K562 (cell line): ENCODE results near the gene CSMD2. TPM values are rescaled to one million over a fixed set of nuclear protein-coding genes. Genes with fewer than 3 reads are reported as not detected.

Source experiments
- BRF1 ChIP-seq: IDR thresholded peaks from 3 replicates; pipeline ENCODE4 v1.6.1; 2011; ENCODE audit warnings: borderline replicate concordance, mild to moderate bottlenecking; ENCODE audit not compliant: insufficient read length; ENCODE audit errors: extremely low read depth
- CHCHD3 ChIP-seq: fragments of 250-450 bp; sonication (Bioruptor Pico); IDR thresholded peaks from 2 replicates; pipeline ENCODE4 v2.1.2; 2022; ENCODE audit warnings: mild to moderate bottlenecking
- FOXJ3 ChIP-seq: sonication (generic); formaldehyde crosslinking; IDR thresholded peaks from 2 replicates; pipeline ENCODE4 v1.4.0; 2020; ENCODE audit warnings: mild to moderate bottlenecking, missing genetic modification reagents
- FOXM1 ChIP-seq, 2 experiments: fragments of 450-650 bp in 1 of 2; sonication (generic) in 1 of 2; formaldehyde crosslinking in 1 of 2; IDR thresholded peaks; 2 replicates each; pipeline versions ENCODE4 v1.6.1 to v1.9.0; 2017 to 2022; ENCODE audit warnings: low read depth in 2 of 2, mild to moderate bottlenecking in 2 of 2, missing genetic modification reagents in 1 of 2, moderate library complexity in 1 of 2
- MEF2A ChIP-seq: IDR thresholded peaks from 2 replicates; pipeline ENCODE4 v1.6.1; 2011; ENCODE audit warnings: low read depth, mild to moderate bottlenecking, low read length, moderate library complexity; ENCODE audit not compliant: control insufficient read depth
- POLR2AphosphoS5 ChIP-seq: IDR thresholded peaks from 2 replicates; pipeline ENCODE4 v1.6.1; 2011; ENCODE audit warnings: mild to moderate bottlenecking, low read depth, low read length, moderate library complexity; ENCODE audit not compliant: control insufficient read depth, insufficient read depth
- YY1 ChIP-seq, 3 experiments: IDR thresholded peaks; 2 replicates each; pipeline ENCODE4 v1.6.1; 2011; ENCODE audit warnings: low read length in 2 of 3, mild to moderate bottlenecking in 2 of 3, moderate library complexity in 2 of 3, borderline replicate concordance in 1 of 3, control low read depth in 1 of 3, low read depth in 1 of 3; ENCODE audit not compliant: insufficient read depth in 3 of 3, insufficient replicate concordance in 2 of 3, control insufficient read depth in 1 of 3, insufficient read length in 1 of 3; ENCODE audit errors: extremely low read depth in 1 of 3
- ZBTB34 ChIP-seq: fragments of 250-450 bp; sonication (Bioruptor Pico); IDR thresholded peaks from 2 replicates; pipeline ENCODE4 v1.8.0; 2021; ENCODE audit warnings: mild to moderate bottlenecking, moderate library complexity
- ZNF253 ChIP-seq: fragments of 250-450 bp; sonication (Bioruptor Pico); conservative IDR thresholded peaks from 2 replicates; pipeline ENCODE4 v1.6.1; 2021; ENCODE audit warnings: mild to moderate bottlenecking
- ZNF586 ChIP-seq: fragments of 450-650 bp; formaldehyde crosslinking; conservative IDR thresholded peaks from 2 replicates; pipeline ENCODE4 v1.4.0; 2020; ENCODE audit warnings: mild to moderate bottlenecking, moderate library complexity
- ZNF778 ChIP-seq: fragments of 450-650 bp; formaldehyde crosslinking; IDR thresholded peaks from 2 replicates; pipeline ENCODE4 v1.4.0; 2020; ENCODE audit warnings: mild to moderate bottlenecking, moderate library complexity
- polyA plus RNA-seq, 8 experiments: library from polyadenylated mRNA; depleted of rRNA in 4 of 8; stranded (reverse) in 5 of 8; unstranded in 3 of 8; fragments of >200 nt; fragmentation: Nextera tagmentation in 2 of 8; fragmentation: Illumina TruSeq in 1 of 8; extraction: Ambion mirVana in 2 of 8; extraction: Trizol in 1 of 8; gene quantifications; 2 replicates each; pipeline versions ENCODE4 v1.2.1 to v1.2.3, GENCODE V29; 2011 to 2014; ENCODE audit warnings: inconsistent platforms in 1 of 8, missing spikeins in 1 of 8
- total RNA-seq, 7 experiments: library from RNA; depleted of rRNA in 6 of 7; stranded (reverse); fragments of >200 nt in 6 of 7; fragmentation: Illumina TruSeq in 2 of 7; extraction: Trizol in 2 of 7; gene quantifications; 2 replicates each; pipeline versions ENCODE4 v1.2.1 to v1.2.3, GENCODE V29; 2011 to 2021; ENCODE audit warnings: low replicate concordance in 1 of 7
- TF ChIP-seq, protein P1 (sequence below): fragments of 200-800 bp; sonication (Bioruptor generic); IDR thresholded peaks from 2 replicates; pipeline ENCODE4 v1.6.1; 2017; ENCODE audit warnings: missing genetic modification characterization, missing compliant biosample characterization

The CSMD2 gene
- total and polyA plus RNA-seq, 9 of the 15 experiments (the other 6 are each of a cell fraction or from before 2014, with no cell fraction given), result not detected

DNA sequence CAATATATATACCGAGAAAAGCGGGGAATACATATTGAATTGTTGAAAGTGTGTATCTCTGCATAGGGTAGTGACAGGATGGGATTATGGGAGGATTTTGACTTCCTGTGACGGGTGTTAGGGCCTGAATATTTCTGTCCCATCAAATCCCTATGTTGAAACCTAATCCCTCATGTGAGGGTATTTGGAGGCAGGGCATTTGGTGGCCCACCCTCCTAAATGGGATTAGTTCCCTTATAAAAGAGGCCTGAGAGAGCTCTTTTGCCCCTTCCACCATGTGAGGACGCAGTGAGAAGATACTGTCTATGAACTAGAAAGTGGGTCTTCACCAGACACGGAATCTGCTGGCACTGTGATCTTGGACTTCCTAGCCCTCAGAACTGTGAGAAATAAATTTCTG is 555.3 kb downstream of the CSMD2 start (continued):
- TF ChIP-seq ZNF586 (CRISPR knock-in tag) (no peak), ZBTB34 (CRISPR knock-in tag) (no peak), MEF2A (no peak), ZNF253 (CRISPR knock-in tag) (no peak), CHCHD3 (CRISPR knock-in tag) (no peak), BRF1 (no peak), FOXJ3 (CRISPR knock-in tag) (no peak), FOXM1 (IDR thresholded peaks at IDR 0.05; ENCODE audit: low read depth) (no peak), FOXM1 (CRISPR knock-in tag; IDR thresholded peaks at IDR 0.05; ENCODE audit: low read depth) (no peak), YY1 (IDR thresholded peaks at IDR 0.05; ENCODE audit: borderline replicate concordance in 1 of 3, control insufficient read depth in 1 of 3, extremely low read depth in 1 of 3, insufficient read depth in 3 of 3, insufficient read length in 1 of 3, insufficient replicate concordance in 2 of 3, low read depth in 1 of 3, low read length in 2 of 3) (no peak), ZNF778 (CRISPR knock-in tag) (no peak), POLR2AphosphoS5 (no peak)
- TF ChIP-seq, protein P1, sequence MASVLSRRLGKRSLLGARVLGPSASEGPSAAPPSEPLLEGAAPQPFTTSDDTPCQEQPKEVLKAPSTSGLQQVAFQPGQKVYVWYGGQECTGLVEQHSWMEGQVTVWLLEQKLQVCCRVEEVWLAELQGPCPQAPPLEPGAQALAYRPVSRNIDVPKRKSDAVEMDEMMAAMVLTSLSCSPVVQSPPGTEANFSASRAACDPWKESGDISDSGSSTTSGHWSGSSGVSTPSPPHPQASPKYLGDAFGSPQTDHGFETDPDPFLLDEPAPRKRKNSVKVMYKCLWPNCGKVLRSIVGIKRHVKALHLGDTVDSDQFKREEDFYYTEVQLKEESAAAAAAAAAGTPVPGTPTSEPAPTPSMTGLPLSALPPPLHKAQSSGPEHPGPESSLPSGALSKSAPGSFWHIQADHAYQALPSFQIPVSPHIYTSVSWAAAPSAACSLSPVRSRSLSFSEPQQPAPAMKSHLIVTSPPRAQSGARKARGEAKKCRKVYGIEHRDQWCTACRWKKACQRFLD (CRISPR knock-in tag), result no peak
